GM18519 (cell line): ENCODE measurements around the gene CD63.
"Not testable (repeated sequence)": the region's sequence is repeated elsewhere in the genome, so short reads cannot be mapped to it uniquely, and the experiment has no call there.

Experiments used
- ATAC-seq: cut with Tn5 transposase; IDR thresholded peaks from one replicate; pipeline ENCODE4 v1.9.1; 2021; ENCODE audit warnings: mild to moderate bottlenecking, moderate library complexity; ENCODE audit not compliant: unreplicated experiment, low FRiP score

CD63 gene

DNA sequence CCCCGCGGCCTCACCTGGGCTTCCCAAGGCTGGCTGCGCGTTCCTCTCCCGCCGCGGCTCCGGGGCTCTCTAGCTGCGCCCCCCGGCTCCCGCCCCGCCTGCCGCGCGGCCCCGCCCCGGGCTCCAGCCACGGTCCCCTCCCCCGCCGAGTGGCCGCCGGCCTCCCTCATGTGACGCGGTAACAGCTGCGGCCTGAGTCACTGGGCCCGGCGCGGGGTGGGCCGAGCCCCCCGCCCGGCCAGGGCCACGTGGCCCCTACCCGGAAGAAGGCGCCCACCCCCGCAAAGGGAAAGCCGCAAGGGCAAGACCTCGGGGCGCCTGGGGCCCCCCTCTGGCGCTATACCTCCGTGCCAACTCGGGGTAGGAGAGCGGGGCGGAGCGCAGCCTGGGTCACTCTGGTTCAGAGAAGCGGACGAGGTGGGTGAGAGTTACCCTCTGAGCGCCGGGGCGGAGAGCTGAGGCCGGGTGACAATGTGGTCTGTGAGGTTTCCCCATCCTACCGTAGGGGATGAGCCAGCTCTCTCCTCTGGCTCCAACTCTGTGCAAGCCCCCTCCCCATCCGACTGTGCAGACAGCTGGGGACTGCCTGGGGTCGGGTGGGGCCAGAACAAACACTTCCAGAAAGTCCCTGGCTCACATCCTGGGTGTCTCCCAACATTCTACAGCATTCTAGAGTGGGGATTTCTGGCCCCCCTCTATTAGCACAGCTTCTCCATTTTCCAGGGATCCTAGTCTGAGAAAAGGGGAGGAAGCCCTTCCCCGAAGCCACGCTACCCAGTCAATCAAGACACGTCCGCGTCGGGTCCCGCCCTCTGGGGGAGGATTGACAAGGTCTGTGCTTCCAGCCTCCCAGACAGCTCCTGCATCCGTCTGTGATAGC, at the start of gene CD63:
Gene CD63 (minus strand): TSS at position 71 of the 880 bp plus-strand sequence. CDS start 668 bp downstream, outside the sequence.
- ATAC-seq, result peak; percentile 51

DNA sequence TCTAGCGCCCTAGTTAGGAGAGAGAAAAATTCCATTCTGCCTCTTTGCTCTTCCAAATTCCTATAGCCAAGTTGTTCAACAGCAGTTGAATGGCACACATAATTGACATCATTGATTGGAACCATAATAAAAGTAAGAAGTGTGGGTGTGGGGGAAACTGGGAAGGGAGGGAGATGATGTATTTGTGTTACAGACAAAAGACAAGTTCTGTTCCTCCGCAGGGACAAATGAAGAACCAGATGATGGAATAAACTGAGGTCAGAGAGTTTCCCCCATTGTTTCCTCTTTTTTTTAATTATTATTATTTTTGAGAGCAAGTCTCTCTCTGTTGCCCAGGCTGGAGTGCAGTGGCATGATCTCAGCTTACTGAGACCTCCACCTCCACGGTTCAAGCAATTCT, 49.0 kb upstream of the CD63 start:
- ATAC-seq, result no peak

GRCh38 chr12:55771736-55772135, 42.9 kb upstream of the CD63 start:
- ATAC-seq, result no peak

- ATAC-seq, result no peak
Measured at GRCh38 chr12:55767156-55767555, 38.3 kb upstream of the CD63 start.

DNA sequence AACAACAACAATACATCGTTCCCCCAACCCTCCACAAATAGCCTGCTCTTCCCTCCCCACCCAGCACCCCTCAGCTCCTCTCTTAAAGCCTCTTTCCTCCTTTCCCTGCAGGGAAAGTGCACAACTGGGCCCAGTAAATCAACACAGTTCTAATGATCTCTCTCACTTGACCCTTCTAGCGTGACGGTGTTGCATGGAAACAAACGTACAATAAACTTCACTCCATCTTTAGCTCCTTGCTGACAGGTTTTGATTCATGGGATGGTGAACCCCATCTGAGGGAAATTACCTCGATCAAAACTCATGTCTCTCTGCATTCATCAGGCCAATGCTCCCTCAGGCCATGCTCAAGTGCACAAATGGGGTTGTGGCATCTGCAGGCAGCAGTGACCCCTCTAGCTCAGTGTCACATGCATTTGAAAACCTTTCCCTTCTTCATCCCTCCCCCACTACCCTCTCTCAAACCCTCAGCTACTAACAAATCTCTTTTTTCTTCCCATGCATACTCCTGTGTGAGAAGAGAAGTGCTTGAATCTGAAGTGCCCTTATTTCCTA, 37.0 kb upstream of the CD63 start:
- ATAC-seq, result no peak

- ATAC-seq, result no peak
Measured at GRCh38 chr12:55762646-55763045, 33.8 kb upstream of the CD63 start.

- no peak for ATAC-seq
Measured at GRCh38 chr12:55760663-55761062, 31.9 kb upstream of the CD63 start.

DNA sequence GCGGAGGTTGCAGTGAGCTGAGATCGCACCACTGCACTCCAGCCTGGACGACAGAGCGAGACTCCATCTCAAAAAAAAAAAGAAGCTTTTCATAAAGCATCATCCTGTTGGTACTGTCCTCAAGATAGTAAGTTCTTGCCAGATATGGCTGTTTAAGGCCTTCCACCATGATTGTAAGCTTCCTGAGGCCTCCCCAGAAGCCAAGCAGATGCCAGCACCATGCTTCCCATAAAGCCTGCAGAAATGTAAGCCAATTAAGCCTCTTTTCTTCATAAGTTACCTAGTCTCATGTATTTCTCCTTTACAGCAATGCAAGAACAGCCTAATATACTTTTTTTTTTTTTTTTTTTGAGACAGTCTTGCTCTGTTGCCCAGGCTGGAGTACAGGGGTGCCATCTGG, 29.8 kb upstream of the CD63 start:
- ATAC-seq, result not testable (repeated sequence)

DNA sequence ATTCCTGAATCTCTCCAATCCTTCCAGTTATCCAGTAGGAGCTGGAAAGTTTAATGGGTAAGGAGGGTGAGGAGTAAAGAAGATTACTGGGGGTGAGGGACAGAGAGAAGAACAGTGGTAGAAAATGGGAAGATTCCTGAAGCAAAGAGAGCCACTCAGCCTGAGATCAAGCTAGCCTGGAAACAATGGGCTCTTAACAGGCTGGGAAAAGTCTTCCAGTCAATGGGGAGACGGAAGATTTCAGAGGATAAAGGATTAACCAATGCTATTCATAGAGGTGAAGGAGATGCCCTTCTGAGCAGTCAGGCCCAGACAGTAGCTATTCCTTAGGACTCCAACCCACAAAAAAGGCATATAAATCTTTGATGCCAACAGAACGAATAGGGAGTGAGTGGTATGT, 28.9 kb upstream of the CD63 start:
- no peak for ATAC-seq

- no peak for ATAC-seq
Measured at GRCh38 chr12:55755246-55755645, 26.4 kb upstream of the CD63 start.

GRCh38 chr12:55748230-55748993, 19.6 kb upstream of the CD63 start:
- ATAC-seq, result no peak

GRCh38 chr12:55746913-55747231, 18.1 kb upstream of the CD63 start:
- no peak for ATAC-seq

- no peak for ATAC-seq
Measured at GRCh38 chr12:55746174-55746912, 17.5 kb upstream of the CD63 start.

DNA sequence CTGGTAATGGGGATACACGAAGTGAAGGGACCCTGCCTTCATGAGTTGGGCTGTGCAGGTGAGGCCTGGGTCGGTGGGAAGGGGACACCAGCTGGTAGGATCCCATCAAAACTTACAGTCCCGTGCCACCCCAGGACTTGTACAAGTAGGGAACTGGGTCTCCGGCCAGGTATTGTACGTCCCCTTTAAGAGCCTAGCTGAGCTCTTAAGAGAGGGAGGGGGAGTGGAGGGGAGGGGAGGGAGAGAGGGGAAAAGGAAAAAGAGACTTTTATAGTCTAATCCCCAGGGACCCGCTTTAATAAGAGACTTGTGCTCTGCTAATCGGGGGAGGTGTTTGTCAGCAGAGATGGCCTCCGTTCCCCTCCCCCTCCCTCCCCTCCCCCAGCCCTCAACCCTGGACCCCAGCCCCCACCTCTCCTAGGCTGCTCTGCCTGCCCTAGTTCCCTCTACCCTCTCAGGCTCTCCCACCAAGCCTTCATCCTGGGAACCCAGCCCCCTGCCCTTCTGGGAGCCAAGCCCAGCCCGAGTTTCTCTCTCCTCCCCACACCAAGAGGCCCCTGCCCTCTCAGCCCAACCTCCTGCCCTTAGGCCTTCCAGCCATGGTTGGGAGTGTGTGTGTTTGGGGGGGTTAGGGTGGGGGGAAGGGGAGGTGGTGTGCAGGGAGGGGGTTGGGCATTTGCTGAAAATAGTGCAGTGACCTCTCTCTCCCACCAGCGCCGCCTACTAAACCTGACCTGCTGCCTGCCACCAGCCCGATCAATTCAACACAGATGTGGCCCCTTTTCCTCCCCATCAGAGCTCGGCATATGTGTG, 16.8 kb upstream of the CD63 start:
- no peak for ATAC-seq

DNA sequence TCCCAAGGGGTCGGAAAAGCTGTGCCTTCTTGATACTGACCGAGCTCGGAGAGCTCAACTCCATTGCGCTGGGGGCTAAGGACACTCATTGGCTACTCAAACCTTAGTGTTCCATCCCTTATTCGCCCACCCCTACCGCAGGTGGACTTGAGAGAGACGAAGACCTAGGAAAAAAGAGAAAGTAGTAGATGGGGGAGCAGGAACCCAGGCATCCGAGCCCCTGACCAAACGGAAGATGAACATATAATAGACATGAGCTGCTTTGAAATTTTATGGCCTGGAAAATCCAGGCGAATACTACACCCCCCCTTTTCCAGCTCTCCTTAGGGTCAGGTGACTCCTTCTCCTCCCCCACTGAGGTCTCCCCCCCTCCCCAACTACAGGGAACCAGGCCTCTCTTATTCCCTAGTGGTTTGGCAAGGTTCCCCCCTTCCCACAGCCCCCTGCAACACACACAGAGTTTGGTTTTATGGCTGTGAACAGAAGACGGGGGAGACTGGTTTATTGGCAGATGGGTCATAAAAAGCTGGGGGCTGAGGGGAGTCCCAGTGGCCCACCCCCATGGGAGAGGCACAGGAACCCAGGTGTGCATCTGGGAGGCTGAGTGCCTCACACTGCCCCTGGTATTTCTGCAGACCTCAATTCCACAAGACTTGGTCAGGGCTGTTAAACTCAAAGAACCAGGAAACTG, 15.7 kb upstream of the CD63 start:
- ATAC-seq, result no peak

- ATAC-seq, result no peak
Measured at GRCh38 chr12:55743406-55744339, 14.9 kb upstream of the CD63 start.

DNA sequence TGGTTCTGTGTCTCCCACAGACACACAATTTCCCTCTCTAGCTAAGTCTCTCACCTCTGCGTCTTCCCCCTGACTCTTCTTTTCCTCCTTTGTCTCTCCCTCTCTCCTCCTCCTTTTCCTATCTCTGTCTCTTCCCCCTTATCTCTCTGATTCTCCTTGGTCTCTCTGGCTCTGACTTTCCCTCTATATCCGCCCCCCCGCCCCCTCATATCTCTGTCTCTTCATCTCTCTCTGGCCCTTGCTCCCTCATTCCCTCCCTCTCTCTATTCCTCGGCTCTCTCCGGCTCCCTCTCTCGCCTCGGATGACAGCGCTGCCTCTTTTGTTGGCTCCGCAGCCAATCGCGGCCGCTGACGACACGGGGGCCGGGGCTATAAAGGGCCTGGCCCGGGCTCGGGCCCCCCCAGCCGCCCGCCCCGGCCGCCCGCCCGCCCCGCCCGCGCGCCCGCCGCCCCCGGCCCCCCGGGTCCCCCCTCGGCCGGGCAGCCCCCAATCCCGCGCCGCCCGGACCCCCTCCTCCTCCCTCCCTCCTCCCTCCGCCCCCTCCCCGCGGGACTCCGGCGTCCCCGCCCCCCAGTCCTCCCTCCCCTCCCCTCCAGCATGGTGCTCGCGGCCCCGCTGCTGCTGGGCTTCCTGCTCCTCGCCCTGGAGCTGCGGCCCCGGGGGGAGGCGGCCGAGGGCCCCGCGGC, 14.1 kb upstream of the CD63 start, which contains the start of gene GDF11:
Gene GDF11 (plus strand): TSS at position 404 of the 687 bp plus-strand sequence. CDS start 195 bp downstream, at position 599.
- ATAC-seq, result no peak
